HL-60/S4 treated with retinoic acid at 250 ng/mL for 4 days and 3 days (cell line): ENCODE data around the gene FBXO28.
"Not testable (repeated sequence)": the region's sequence is repeated elsewhere in the genome, so short reads cannot be mapped to it uniquely, and the experiment has no call there.

Source experiments
- in situ Hi-C: fragments of 300-500 bp; cut with MboI; formaldehyde crosslinking; loops from 2 replicates; pipeline ENCODE4 v1.7.0; 2022; ENCODE audit warnings: low sequenced_read_pairs

The FBXO28 gene

GRCh38 chr1:224183591-224184312 lies 69.8 kb downstream of the FBXO28 start:
- in situ Hi-C loops: no loop called here

DNA sequence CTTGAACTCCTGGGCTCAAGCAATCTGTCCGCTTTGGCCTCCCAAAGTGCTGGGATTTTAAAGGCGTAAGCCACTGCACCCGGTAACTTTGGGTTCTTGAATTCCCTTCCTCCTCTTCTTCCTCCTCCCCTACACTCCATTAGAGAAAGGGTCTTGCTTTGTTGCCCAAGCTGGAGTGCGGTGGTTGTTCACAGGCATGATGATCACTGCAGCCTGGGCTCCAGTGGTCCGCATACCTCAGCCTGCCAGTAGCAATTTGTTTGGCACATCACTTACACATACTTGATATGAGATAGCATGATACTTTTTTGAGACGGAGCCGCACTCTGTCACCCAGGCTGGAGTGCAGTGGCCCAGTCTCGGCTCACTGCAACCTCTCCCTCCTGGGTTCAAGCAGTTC lies 71.3 kb downstream of the FBXO28 start:
- in situ Hi-C loops: no loop called here

GRCh38 chr1:224188286-224188685 lies 74.4 kb downstream of the FBXO28 start:
- in situ Hi-C loops: no loop called here

- in situ Hi-C loops: no loop called here
Observed at GRCh38 chr1:224189561-224189960, 75.7 kb downstream of the FBXO28 start.

- in situ Hi-C loops: no loop called here
Observed at GRCh38 chr1:224192082-224192788, 78.3 kb downstream of the FBXO28 start.

DNA sequence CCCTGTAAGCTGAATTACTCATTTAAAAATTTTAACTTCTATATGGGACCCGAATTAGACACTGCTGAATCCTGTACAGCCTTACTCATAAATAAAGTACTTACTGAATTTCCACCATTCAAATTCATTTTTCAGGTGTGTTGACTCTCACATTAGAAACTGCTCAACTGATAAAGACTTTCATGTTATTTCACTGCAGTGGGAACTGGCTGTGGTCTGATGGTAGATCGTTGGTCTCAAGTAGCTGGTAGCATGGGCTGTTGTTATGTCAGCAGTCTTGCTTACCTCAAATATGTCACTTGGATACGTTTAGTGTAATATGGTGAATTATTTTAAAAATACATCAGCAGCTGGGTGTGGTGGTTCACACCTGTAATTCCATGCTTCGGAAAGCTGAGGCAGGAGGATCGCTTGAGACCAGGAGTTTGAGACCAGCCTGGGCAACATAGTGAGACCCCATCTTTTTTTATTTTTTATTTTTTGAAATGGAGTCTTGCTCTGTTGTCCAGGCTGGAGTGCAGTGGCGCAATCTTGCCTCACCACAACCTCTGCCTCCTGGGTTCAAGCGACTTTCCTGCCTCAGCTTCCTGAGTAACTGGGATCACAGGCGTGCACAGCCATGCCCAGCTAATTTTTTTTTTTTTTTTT lies 79.5 kb downstream of the FBXO28 start:
- in situ Hi-C loops: no loop called here

- in situ Hi-C loops: no loop called here
Observed at GRCh38 chr1:224196813-224197600, 83.1 kb downstream of the FBXO28 start.

GRCh38 chr1:224198572-224198971 lies 84.7 kb downstream of the FBXO28 start:
- in situ Hi-C loops: no loop called here

- in situ Hi-C loops: no loop called here
Observed at GRCh38 chr1:224199679-224200078, 85.8 kb downstream of the FBXO28 start.

GRCh38 chr1:224201383-224201782 lies 87.5 kb downstream of the FBXO28 start:
- in situ Hi-C loops: no loop called here

- in situ Hi-C loops: no loop called here
Observed at GRCh38 chr1:224201853-224202252, 87.9 kb downstream of the FBXO28 start.

- in situ Hi-C loops: no loop called here
Observed at GRCh38 chr1:224203243-224204016, 89.5 kb downstream of the FBXO28 start.

GRCh38 chr1:224205438-224205840 lies 91.5 kb downstream of the FBXO28 start:
- in situ Hi-C loops: no loop called here

GRCh38 chr1:224205931-224206538 lies 92.1 kb downstream of the FBXO28 start:
- in situ Hi-C loops: not testable (repeated sequence)

DNA sequence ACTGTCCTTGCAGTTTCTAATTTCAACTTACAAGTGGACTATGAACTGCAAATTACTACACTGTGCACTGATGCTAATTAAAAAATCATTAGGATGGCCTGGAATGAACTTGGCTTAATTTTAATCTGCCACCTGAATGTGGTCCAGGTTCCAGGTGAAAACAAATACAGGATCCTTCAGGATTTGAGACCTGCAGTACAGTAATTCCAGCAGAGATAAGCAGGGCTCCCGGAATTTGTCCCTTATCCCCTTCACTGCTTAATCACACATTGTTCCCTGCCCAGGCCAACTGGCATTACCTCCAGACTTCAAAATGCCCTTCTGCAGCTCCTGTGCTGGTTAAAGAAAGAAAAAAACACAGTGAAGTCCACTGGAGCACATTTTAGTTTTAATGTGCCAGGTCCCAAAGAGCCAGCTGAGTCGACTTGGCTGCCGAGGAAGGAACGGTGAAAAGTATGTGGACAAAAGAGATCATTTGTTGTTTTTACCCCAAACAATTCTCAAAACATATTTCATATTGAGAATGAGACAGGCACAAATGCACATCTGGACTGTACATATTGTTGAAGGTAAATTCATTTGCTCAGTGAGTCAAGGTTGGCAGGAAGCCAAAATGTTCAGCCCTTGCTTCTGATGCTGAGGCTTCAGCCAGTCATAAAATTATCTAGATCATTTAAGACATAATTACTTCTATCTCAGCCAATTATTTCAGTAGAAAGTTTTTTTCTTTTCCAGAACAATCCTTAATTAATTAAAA lies 97.5 kb downstream of the FBXO28 start:
- in situ Hi-C loops: no loop called here
